ENCODE data around the gene PRDM15.

The PRDM15 gene

DNA sequence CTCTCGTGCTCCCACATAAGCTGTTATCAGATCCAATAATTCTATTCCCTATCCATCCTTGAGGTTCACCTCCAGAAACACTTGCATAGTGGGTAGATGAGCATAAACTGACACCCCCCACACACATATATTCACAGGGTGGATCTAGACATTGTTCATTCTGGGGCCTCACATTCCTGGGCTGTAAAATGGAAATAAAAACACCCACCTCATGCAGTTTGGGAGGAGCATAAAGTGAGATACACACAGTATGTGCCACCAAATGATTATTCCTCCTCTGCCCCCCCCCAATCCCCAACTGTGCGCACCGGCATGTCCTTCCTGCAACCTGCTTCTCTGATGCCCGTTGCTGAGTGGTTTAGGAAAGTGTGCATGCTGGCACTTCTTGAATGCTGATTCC is 17.9 kb downstream of the PRDM15 start:
- no peak for DNase-seq

- DNase-seq, result no peak
These were observed 19.7 kb downstream of the PRDM15 start for GRCh38 chr21:41859297-41859980.

GRCh38 chr21:41858466-41859296 is 20.5 kb downstream of the PRDM15 start:
- DNase-seq, result no peak

DNA sequence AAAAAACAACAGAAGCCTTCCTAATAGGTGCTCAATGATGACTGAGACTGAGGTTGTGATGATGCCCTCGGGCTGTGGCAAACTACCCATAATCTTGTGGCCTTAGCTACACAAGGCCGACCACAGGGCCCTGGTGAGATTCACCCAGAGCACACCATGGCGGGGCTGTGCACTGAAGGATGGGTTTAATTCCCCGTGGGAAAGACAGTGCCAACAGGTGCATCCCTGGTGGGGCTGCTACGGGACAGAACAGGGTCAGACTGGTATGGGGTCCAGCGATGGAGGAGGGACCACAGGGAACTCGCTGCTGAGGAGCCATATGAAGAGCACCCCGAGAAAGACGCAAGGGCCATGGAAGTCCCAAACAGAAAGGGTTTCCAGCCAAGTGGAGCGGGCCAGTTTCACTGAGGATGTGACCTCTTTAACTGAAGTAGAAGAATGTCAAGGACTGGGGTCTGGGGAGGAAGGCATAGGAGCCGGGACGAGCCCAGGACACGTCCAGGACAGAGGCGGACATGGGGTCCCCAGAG is 21.3 kb downstream of the PRDM15 start:
- DNase-seq, result no peak

DNA sequence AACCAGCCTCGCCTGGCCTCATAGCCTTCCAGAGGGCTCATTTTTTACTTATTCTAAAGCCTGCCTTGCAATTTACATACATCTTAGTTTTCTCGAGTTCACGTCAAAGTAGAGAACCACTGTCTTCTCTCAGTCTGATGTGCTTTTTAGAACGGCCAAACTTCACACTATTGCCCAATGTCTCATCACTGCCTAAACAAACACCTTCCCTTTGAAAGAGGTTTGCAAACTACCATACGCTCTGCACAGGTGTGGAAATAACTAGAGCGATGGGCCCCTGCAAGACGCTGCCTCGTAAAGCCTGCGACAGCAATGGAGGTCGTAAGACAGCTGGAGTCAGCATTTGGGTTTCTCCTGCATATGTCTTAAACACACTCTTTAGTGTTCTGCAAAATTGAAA is 22.6 kb downstream of the PRDM15 start:
- DNase-seq, result no peak

DNA sequence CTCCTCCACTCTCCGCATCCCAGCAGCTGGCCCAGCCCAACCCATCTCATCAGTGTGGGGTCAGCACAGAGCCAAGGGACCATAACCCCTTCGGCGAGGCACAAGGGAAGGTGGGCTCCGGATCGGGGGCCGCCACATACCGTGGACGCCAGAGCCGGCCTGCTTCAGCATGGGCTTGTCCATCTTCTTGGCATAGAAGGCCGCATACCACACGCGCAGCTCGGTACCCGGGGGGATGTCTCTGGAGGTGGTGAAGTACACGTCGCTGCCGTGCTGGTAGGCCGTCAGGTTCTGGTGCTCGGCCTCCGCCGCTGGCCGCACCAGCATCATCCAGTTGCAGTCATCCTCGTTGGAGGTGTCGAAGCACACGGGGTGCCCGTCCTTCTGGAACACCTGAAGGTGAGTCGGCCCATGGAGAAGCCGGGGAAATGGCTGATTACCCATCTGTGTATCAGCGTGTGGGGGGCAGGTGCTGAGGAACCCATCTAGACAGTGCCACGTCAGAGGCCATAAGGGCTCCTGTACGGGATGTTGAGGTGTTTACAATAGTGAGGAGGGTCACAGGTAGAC is 24.6 kb downstream of the PRDM15 start:
- DNase-seq, result no peak

GRCh38 chr21:41852929-41853320 is 26.2 kb downstream of the PRDM15 start:
- no peak for DNase-seq

- no peak for DNase-seq
These were observed 26.8 kb downstream of the PRDM15 start for GRCh38 chr21:41852151-41852928.

GRCh38 chr21:41851090-41851790 is 27.9 kb downstream of the PRDM15 start:
- no peak for DNase-seq

DNA sequence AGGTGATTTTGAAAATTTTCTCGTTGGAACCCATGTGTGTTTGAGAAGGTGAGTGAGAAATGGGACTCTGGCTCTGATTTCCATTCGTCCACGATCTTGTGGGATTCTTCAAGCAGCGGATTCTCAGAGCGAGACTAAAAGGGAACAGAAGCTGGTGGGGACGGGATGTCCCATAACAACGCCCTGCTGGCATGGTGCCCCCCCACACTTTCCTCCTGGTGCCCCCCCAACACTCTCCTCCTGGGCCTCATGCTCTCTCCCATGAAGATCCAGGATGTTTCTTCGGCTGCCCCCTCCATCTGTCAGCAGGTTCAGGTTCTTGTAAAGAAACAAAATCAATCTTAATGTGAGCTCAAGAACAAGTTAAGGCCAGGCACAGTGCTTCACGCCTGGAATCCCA is 29.1 kb downstream of the PRDM15 start:
- DNase-seq, result no peak

DNA sequence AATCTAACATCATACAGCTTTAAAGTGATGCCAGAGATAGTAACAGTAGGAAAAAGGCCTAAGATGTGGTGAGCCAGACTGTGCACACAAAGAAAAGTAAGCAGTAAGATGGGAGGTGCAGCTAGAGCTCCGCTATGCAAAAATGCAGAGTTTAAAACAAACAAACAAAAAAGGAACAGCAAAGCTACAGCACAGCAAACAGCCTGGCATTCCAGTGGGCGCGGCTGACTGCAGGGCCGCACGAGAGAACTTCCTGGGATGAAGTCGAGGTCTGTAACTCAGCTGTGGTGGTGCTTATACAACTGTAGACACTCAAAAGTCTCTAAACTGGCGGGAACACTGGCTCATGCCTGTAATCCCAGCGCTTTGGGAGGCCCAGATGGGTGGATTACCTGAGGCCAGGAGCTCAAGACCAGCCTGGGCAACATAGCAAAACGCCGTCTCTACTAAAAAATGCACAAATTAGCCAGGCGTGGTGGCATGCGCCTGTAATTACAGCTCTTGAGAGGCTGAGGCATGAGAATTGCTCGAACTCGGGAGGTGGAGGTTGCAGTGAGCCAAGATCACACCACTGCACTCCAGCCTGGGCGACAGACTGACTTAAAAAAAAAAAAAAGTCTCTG is 30.1 kb downstream of the PRDM15 start:
- no peak for DNase-seq

- no peak for DNase-seq
These were observed 30.6 kb downstream of the PRDM15 start for GRCh38 chr21:41848533-41848932.

GRCh38 chr21:41847066-41847804 is 31.9 kb downstream of the PRDM15 start:
- DNase-seq, result no peak

- no peak for DNase-seq
These were observed 32.6 kb downstream of the PRDM15 start for GRCh38 chr21:41846536-41846935.

GRCh38 chr21:41846033-41846317 is 33.2 kb downstream of the PRDM15 start:
- DNase-seq, result no peak

DNA sequence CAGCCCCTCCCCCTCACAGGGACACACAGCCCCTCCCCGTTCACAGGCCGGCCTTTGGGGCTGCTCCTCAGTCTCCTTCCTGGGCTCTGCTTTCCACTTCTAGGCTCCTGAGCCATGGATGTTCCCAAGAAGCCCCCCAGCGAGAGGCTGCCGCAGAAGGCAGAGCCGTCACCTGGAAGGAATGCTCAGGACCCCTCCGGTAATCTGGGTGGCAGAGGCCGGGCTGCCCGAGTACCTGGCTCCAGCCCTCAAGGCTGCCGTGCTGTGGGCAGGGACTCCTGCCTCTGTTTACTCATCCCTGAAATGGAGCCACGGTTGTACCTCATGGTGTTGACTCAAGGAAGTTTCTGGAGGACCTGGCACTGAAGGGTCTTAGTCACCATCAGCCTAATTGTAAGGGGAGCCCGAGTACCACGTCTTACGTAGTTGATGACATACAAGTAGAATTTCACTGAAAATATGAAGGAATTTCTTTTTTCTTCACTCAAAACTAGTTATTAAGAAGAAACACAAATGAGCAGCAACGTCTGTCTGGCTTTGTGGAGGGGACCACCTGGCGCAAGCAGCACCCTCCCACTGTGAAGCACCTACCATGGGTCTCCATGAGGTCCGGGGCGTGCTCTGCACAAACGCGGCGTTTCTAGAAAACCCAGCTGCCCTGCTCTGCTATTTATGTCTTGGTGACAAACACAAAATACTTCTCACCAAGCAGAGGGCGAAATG is 33.7 kb downstream of the PRDM15 start:
- no peak for DNase-seq

GRCh38 chr21:41843584-41843983 is 35.6 kb downstream of the PRDM15 start:
- DNase-seq, result no peak

- no peak for DNase-seq
These were observed 38.3 kb downstream of the PRDM15 start for GRCh38 chr21:41840880-41841279.

DNA sequence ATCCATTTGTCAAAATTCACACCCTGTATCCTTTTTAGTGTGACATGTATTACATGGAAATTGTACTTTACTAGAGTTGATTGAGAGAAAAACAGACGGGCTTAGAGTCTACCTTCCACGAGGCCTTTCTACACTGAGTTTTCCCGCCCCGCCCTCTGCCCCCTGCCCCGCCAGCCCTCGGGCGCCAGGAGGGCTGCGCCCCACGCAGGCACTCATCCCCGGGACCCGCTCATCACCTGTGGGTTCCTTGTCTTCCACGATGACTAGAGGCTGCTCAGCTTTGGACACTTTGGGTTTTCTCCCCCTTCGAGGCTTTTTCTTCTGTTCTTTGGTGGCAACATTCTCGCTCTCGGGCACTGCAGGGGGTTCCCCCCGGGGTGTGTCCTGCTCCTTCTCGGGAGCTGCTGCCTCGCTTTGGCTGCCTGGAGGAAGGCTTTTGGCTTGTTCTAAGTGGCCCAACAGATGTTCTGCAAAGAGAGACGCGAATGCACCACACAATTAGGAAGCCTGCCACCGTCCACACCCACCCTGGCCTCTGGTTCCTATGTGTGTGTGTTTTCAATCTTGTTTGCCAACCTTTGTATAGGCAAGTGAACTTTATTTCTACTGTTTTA is 39.6 kb downstream of the PRDM15 start:
- DNase-seq, result no peak

GRCh38 chr21:41837756-41838297 is 41.3 kb downstream of the PRDM15 start:
- DNase-seq, result no peak

Measured in stimulated activated naive CD4-positive, alpha-beta T cell treated with Interleukin-2 at 50 U/mL for 16 hours (primary cell).